ENCODE data around the gene CLDN24. TPM values are rescaled to one million over a fixed set of nuclear protein-coding genes. Genes with fewer than 3 reads are reported as not detected.

Gene CLDN24
- total RNA-seq (not detected), polyA plus RNA-seq (not detected), total RNA-seq (not detected)

- POLR2A ChIA-PET, result no interaction called here
- Mint-ChIP-seq H3K27ac (peak within 1 kb of the TSS in 4 of 9 donors; percentile 11 to 70 (median 32)), H3K4me3 (peak within 1 kb of the TSS in 2 of 10 donors; percentile 23 to 36)
These were observed at the start of gene CLDN24 for GRCh38 chr4:183322326-183322725. Gene CLDN24 (minus strand): TSS chr4:183322426. CDS start chr4:183322426, 0 bp downstream.

GRCh38 chr4:183370786-183371185, 48.6 kb upstream of the CLDN24 start:
- no peaks in the 10 kb centered on the region for H3K36me3 ChIP-seq (ENCODE audit: control insufficient read depth in 2 of 3, insufficient read depth in 3 of 3, low read length in 3 of 3)
- ATAC-seq, result no peak
- POLR2A ChIA-PET, result interaction anchor here (0.6 kb wide), 1 partner anchor 67 kb away, joined by 4 read pairs; no protein-coding TSS in a partner anchor
- peaks cover 0 to 23% (median 6%) of the 10 kb centered on the region in 11 donors for H3K9me3 Mint-ChIP-seq
- peaks cover 0 to 3% (median 0%) of the 10 kb centered on the region in 5 donors for H3K36me3 Mint-ChIP-seq
- H3K4me1 Mint-ChIP-seq, result no peaks in the 10 kb centered on the region
- no peaks in the 10 kb centered on the region for H3K27me3 ChIP-seq (ENCODE audit: control insufficient read depth in 2 of 2, insufficient read depth in 2 of 2, low read length in 2 of 2)
- H3K4me3 ChIP-seq (ENCODE audit: low read length), result no peak overlapping the region
- no peak overlapping the region for H3K4me3 Mint-ChIP-seq
- peaks cover 0 to 3% (median 0%) of the 10 kb centered on the region in 3 experiments for H3K9me3 ChIP-seq (ENCODE audit: control insufficient read depth in 2 of 3, low read length in 3 of 3)
- intact Hi-C loops (cut with micrococcal nuclease), result no loop called here
- no peaks in the 10 kb centered on the region for H3K4me1 ChIP-seq (ENCODE audit: control insufficient read depth in 2 of 2, insufficient read depth in 2 of 2, low read length in 2 of 2)
- DNase-seq, result no peak
- CTCF ChIA-PET, result no interaction called here
- H3K27me3 Mint-ChIP-seq, result peaks cover 0 to 2% (median 0%) of the 10 kb centered on the region in 5 donors
- no peak overlapping the region for H3K27ac ChIP-seq (ENCODE audit: low read depth, low read length)
- no peak overlapping the region for H3K27ac Mint-ChIP-seq

More at GRCh38 chr4:183322326-183322725, at the start of gene CLDN24:
- no peak within 1 kb of the TSS for H3K27ac ChIP-seq (ENCODE audit: low read depth, low read length)
- DNase-seq, result no peak
- no peak within 1 kb of the TSS for H3K4me3 ChIP-seq (ENCODE audit: low read length)
- Mint-ChIP-seq H3K27me3 (peaks cover 0 to 2% (median 0%) of the 10 kb centered on the region in 5 donors), H3K9me3 (peaks cover 0 to 11% (median 0%) of the 10 kb centered on the region in 11 donors), H3K4me1 (peaks cover 5 to 26% (median 15%) of the 10 kb centered on the region in 7 donors), H3K36me3 (no peaks in the 10 kb centered on the region)
- CTCF ChIA-PET, result no interaction called here
- ATAC-seq, result no peak
- no peaks in the 10 kb centered on the region for H3K27me3 ChIP-seq (ENCODE audit: control insufficient read depth in 2 of 2, insufficient read depth in 2 of 2, low read length in 2 of 2)
- H3K4me1 ChIP-seq (ENCODE audit: control insufficient read depth in 2 of 2, insufficient read depth in 2 of 2, low read length in 2 of 2), result no peaks in the 10 kb centered on the region
- H3K36me3 ChIP-seq (ENCODE audit: control insufficient read depth in 2 of 3, insufficient read depth in 3 of 3, low read length in 3 of 3), result no peaks in the 10 kb centered on the region
- intact Hi-C loops (cut with micrococcal nuclease), result no loop called here
- H3K9me3 ChIP-seq (ENCODE audit: control insufficient read depth in 2 of 3, low read length in 3 of 3), result no peaks in the 10 kb centered on the region

- peaks cover 0 to 23% (median 6%) of the 10 kb centered on the region in 11 donors for H3K9me3 Mint-ChIP-seq
- no peaks in the 10 kb centered on the region for H3K27me3 Mint-ChIP-seq
- H3K4me3 Mint-ChIP-seq, result no peak overlapping the region
- no peak overlapping the region for H3K27ac ChIP-seq (ENCODE audit: low read depth, low read length)
- H3K27me3 ChIP-seq (ENCODE audit: control insufficient read depth in 2 of 2, insufficient read depth in 2 of 2, low read length in 2 of 2), result no peaks in the 10 kb centered on the region
- no peaks in the 10 kb centered on the region for H3K36me3 ChIP-seq (ENCODE audit: control insufficient read depth in 2 of 3, insufficient read depth in 3 of 3, low read length in 3 of 3)
- ATAC-seq (no peak), DNase-seq (no peak)
- no peak overlapping the region for H3K27ac Mint-ChIP-seq
- CTCF ChIA-PET, result no interaction called here
- peaks cover 0 to 3% (median 0%) of the 10 kb centered on the region in 3 experiments for H3K9me3 ChIP-seq (ENCODE audit: control insufficient read depth in 2 of 3, low read length in 3 of 3)
- POLR2A ChIA-PET, result no interaction called here
- H3K4me1 Mint-ChIP-seq, result no peaks in the 10 kb centered on the region
- H3K4me3 ChIP-seq (ENCODE audit: low read length), result no peak overlapping the region
- peaks cover 0 to 3% (median 0%) of the 10 kb centered on the region in 5 donors for H3K36me3 Mint-ChIP-seq
- H3K4me1 ChIP-seq (ENCODE audit: control insufficient read depth in 2 of 2, insufficient read depth in 2 of 2, low read length in 2 of 2), result no peaks in the 10 kb centered on the region
- intact Hi-C loops (cut with micrococcal nuclease), result no loop called here
These were observed 46.8 kb upstream of the CLDN24 start for GRCh38 chr4:183369073-183369472.

- Histone ChIP-seq H3K27ac (ENCODE audit: low read depth, low read length) (no peak overlapping the region), H3K9me3 (ENCODE audit: control insufficient read depth in 2 of 3, low read length in 3 of 3) (no peaks in the 10 kb centered on the region), H3K36me3 (ENCODE audit: control insufficient read depth in 2 of 3, insufficient read depth in 3 of 3, low read length in 3 of 3) (no peaks in the 10 kb centered on the region), H3K27me3 (ENCODE audit: control insufficient read depth in 2 of 2, insufficient read depth in 2 of 2, low read length in 2 of 2) (no peaks in the 10 kb centered on the region), H3K4me1 (ENCODE audit: control insufficient read depth in 2 of 2, insufficient read depth in 2 of 2, low read length in 2 of 2) (no peaks in the 10 kb centered on the region), H3K4me3 (ENCODE audit: low read length) (no peak overlapping the region)
- no peaks in the 10 kb centered on the region for H3K4me1 Mint-ChIP-seq
- intact Hi-C loops (cut with micrococcal nuclease), result no loop called here
- no peak overlapping the region for H3K4me3 Mint-ChIP-seq
- POLR2A ChIA-PET, result no interaction called here
- H3K27ac Mint-ChIP-seq, result no peak overlapping the region
- peaks cover 0 to 2% (median 0%) of the 10 kb centered on the region in 11 donors for H3K9me3 Mint-ChIP-seq
- H3K27me3 Mint-ChIP-seq, result peaks cover 0 to 4% (median 0%) of the 10 kb centered on the region in 5 donors
- ATAC-seq (no peak), DNase-seq (no peak)
- CTCF ChIA-PET, result no interaction called here
- peaks cover 0 to 3% (median 0%) of the 10 kb centered on the region in 5 donors for H3K36me3 Mint-ChIP-seq
These were observed 44.1 kb upstream of the CLDN24 start for GRCh38 chr4:183366206-183366835.

GRCh38 chr4:183364025-183364424, 41.8 kb upstream of the CLDN24 start:
- Mint-ChIP-seq H3K4me1 (no peaks in the 10 kb centered on the region), H3K4me3 (no peak overlapping the region), H3K27me3 (peaks cover 0 to 4% (median 0%) of the 10 kb centered on the region in 5 donors), H3K36me3 (peaks cover 0 to 3% (median 0%) of the 10 kb centered on the region in 5 donors), H3K9me3 (peaks cover 0 to 2% (median 0%) of the 10 kb centered on the region in 11 donors), H3K27ac (no peak overlapping the region)
- intact Hi-C loops (cut with micrococcal nuclease), result loop anchor here in 1 of 2 donors (5.0 kb wide), 1 partner anchor 33 kb away; no protein-coding TSS in a partner anchor
- Histone ChIP-seq H3K27ac (ENCODE audit: low read depth, low read length) (no peak overlapping the region), H3K9me3 (ENCODE audit: control insufficient read depth in 2 of 3, low read length in 3 of 3) (no peaks in the 10 kb centered on the region), H3K4me1 (ENCODE audit: control insufficient read depth in 2 of 2, insufficient read depth in 2 of 2, low read length in 2 of 2) (no peaks in the 10 kb centered on the region), H3K27me3 (ENCODE audit: control insufficient read depth in 2 of 2, insufficient read depth in 2 of 2, low read length in 2 of 2) (no peaks in the 10 kb centered on the region), H3K4me3 (ENCODE audit: low read length) (no peak overlapping the region), H3K36me3 (ENCODE audit: control insufficient read depth in 2 of 3, insufficient read depth in 3 of 3, low read length in 3 of 3) (no peaks in the 10 kb centered on the region)
- ChIA-PET CTCF (no interaction called here), POLR2A (no interaction called here)
- DNase-seq (no peak), ATAC-seq (no peak)

- H3K27me3 Mint-ChIP-seq, result peaks cover 0 to 4% (median 0%) of the 10 kb centered on the region in 5 donors
- intact Hi-C loops (cut with micrococcal nuclease), result loop anchor here in 1 of 2 donors (5.0 kb wide), 1 partner anchor 34 kb away; no protein-coding TSS in a partner anchor
- Histone ChIP-seq H3K9me3 (ENCODE audit: control insufficient read depth in 2 of 3, low read length in 3 of 3) (no peaks in the 10 kb centered on the region), H3K27ac (ENCODE audit: low read depth, low read length) (no peak overlapping the region), H3K4me3 (ENCODE audit: low read length) (no peak overlapping the region), H3K36me3 (ENCODE audit: control insufficient read depth in 2 of 3, insufficient read depth in 3 of 3, low read length in 3 of 3) (no peaks in the 10 kb centered on the region), H3K27me3 (ENCODE audit: control insufficient read depth in 2 of 2, insufficient read depth in 2 of 2, low read length in 2 of 2) (no peaks in the 10 kb centered on the region), H3K4me1 (ENCODE audit: control insufficient read depth in 2 of 2, insufficient read depth in 2 of 2, low read length in 2 of 2) (no peaks in the 10 kb centered on the region)
- H3K27ac Mint-ChIP-seq, result no peak overlapping the region
- DNase-seq (no peak), ATAC-seq (no peak)
- no peak overlapping the region for H3K4me3 Mint-ChIP-seq
- POLR2A ChIA-PET, result no interaction called here
- no peaks in the 10 kb centered on the region for H3K4me1 Mint-ChIP-seq
- H3K9me3 Mint-ChIP-seq, result peaks cover 0 to 2% (median 0%) of the 10 kb centered on the region in 11 donors
- no peaks in the 10 kb centered on the region for H3K36me3 Mint-ChIP-seq
- CTCF ChIA-PET, result no interaction called here
These were observed 40.8 kb upstream of the CLDN24 start for GRCh38 chr4:183362916-183363542.
